ENCODE data around the gene LRGUK. TPM values are rescaled to one million over a fixed set of nuclear protein-coding genes. Genes with fewer than 3 reads are reported as not detected.

LRGUK gene
- total and polyA plus RNA-seq, 2 of the 8 experiments (the other 6 are each of a cell fraction or from before 2014, with no cell fraction given): 1.5 to 3.6 TPM

GRCh38 chr7:134078991-134079390 is 48.1 kb upstream of the LRGUK start:
- no peak for DNase-seq (ENCODE audit: low read depth in 1 of 2, low spot score in 2 of 2)
- POLR2A ChIA-PET (ENCODE audit: partially characterized antibody): no interaction called here
- no peak for TF ChIP-seq CHD2 (IDR thresholded peaks at IDR 0.05; ENCODE audit: low read length)
- TF ChIP-seq ASH2L (IDR thresholded peaks at IDR 0.05; ENCODE audit: low read length): no peak
- no peak for TF ChIP-seq SP2 (IDR thresholded peaks at IDR 0.05; ENCODE audit: low read length)
- no peak for TF ChIP-seq MAFK (IDR thresholded peaks at IDR 0.05; ENCODE audit: low read depth, low read length)
- TF ChIP-seq CEBPB (IDR thresholded peaks at IDR 0.05; ENCODE audit: low read depth, low read length): no peak
- TF ChIP-seq SAP30 (IDR thresholded peaks at IDR 0.05; ENCODE audit: insufficient read depth, insufficient replicate concordance, low read length): no peak
- TF ChIP-seq RXRA (IDR thresholded peaks at IDR 0.05; ENCODE audit: insufficient read depth, low read depth, low read length): no peak
- TF ChIP-seq CBX5 (IDR thresholded peaks at IDR 0.05; ENCODE audit: low read depth, low read length): no peak
- no peak for TF ChIP-seq EZH2 (IDR thresholded peaks at IDR 0.05; ENCODE audit: low read depth, low read length, severe bottlenecking)
- TF ChIP-seq SIX5 (IDR thresholded peaks at IDR 0.05; ENCODE audit: low read depth, low read length): no peak
- TF ChIP-seq, protein P1, sequence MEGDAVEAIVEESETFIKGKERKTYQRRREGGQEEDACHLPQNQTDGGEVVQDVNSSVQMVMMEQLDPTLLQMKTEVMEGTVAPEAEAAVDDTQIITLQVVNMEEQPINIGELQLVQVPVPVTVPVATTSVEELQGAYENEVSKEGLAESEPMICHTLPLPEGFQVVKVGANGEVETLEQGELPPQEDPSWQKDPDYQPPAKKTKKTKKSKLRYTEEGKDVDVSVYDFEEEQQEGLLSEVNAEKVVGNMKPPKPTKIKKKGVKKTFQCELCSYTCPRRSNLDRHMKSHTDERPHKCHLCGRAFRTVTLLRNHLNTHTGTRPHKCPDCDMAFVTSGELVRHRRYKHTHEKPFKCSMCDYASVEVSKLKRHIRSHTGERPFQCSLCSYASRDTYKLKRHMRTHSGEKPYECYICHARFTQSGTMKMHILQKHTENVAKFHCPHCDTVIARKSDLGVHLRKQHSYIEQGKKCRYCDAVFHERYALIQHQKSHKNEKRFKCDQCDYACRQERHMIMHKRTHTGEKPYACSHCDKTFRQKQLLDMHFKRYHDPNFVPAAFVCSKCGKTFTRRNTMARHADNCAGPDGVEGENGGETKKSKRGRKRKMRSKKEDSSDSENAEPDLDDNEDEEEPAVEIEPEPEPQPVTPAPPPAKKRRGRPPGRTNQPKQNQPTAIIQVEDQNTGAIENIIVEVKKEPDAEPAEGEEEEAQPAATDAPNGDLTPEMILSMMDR (IDR thresholded peaks at IDR 0.05; ENCODE audit: control extremely low read depth in 1 of 3, insufficient read depth in 1 of 3, low read depth in 1 of 3, low read length in 3 of 3): no peak
- no peak for TF ChIP-seq RFX5 (IDR thresholded peaks at IDR 0.05; ENCODE audit: borderline replicate concordance, low read depth, low read length)
- no peak for TF ChIP-seq SUZ12 (IDR thresholded peaks at IDR 0.05; ENCODE audit: low read length)

More at GRCh38 chr7:134078991-134079390, 48.1 kb upstream of the LRGUK start:
- no peak overlapping the region for H2BK5ac ChIP-seq (ENCODE audit: low read depth, low read length)
- H3K36me3 ChIP-seq (ENCODE audit: control insufficient read depth in 2 of 4, insufficient read depth in 4 of 4, low read length in 3 of 4): peaks cover 0 to 8% (median 0%) of the 10 kb centered on the region in 4 experiments; a peak in 1 of 8 replicates
- H4K20me1 ChIP-seq (replicated peaks in 1 of 2; ENCODE audit: control insufficient read depth in 1 of 2, insufficient read depth in 2 of 2, low read length in 2 of 2): no peaks in the 10 kb centered on the region
- H2AK5ac ChIP-seq (ENCODE audit: low read depth, low read length): no peak overlapping the region
- no peak overlapping the region for H4K91ac ChIP-seq (replicated peaks; ENCODE audit: insufficient read length, low read length)
- no peaks in the 10 kb centered on the region for H3K79me2 ChIP-seq (ENCODE audit: control insufficient read depth in 1 of 2, insufficient read depth in 2 of 2, low read length in 2 of 2)
- H3K23me2 ChIP-seq (ENCODE audit: low read depth, low read length): no peaks in the 10 kb centered on the region
- 84% methylated on average over 2 of the region's 2 CpGs; no CpG with 5 or more reads in 1 of the 2 experiments for whole genome bisulfite sequencing, 2 experiments (ENCODE audit: extremely low coverage in 1 of 2, insufficient coverage in 1 of 2, insufficient read length in 1 of 2, insufficient replicate concordance in 2 of 2, low coverage in 1 of 2, low lambda C conversion rate in 2 of 2, missing lambda C conversion rate in 1 of 2)
- H3K9ac ChIP-seq (replicated peaks in 1 of 4; ENCODE audit: extremely low read depth in 1 of 4, low read depth in 3 of 4, low read length in 3 of 4): no peak overlapping the region
- no peak overlapping the region for H2BK120ac ChIP-seq (replicated peaks; ENCODE audit: low read depth, low read length)
- H3K79me1 ChIP-seq (ENCODE audit: low read depth, low read length): no peaks in the 10 kb centered on the region
- FAIRE-seq: no peak
- H2AFZ ChIP-seq (ENCODE audit: low read length): no peak overlapping the region
- H2BK20ac ChIP-seq (ENCODE audit: low read length): no peak overlapping the region
- no peak overlapping the region for H3K4me2 ChIP-seq (ENCODE audit: insufficient read depth in 1 of 2, low read depth in 2 of 2, low read length in 2 of 2)
- no peak overlapping the region for H3K27ac ChIP-seq (ENCODE audit: low read depth, low read length)
- H3K56ac ChIP-seq (replicated peaks; ENCODE audit: insufficient read length, low read depth, low read length): no peak overlapping the region
- H4K8ac ChIP-seq (ENCODE audit: extremely low read depth, insufficient read depth, low read length): no peak overlapping the region
- H3K18ac ChIP-seq (ENCODE audit: extremely low read depth, low read length): no peak overlapping the region
- H3K27me3 ChIP-seq (replicated peaks in 1 of 4; ENCODE audit: control insufficient read depth in 3 of 4, extremely low read depth in 1 of 4, insufficient read depth in 3 of 4, low read length in 3 of 4): no peaks in the 10 kb centered on the region
- no peak overlapping the region for H2BK15ac ChIP-seq (ENCODE audit: low read length)
- no peak overlapping the region for H3K4me3 ChIP-seq (ENCODE audit: extremely low read depth in 1 of 4, insufficient read depth in 2 of 4, low read depth in 3 of 4, low read length in 4 of 4)
- no peaks in the 10 kb centered on the region for H3K4me1 ChIP-seq (replicated peaks in 1 of 4; ENCODE audit: control insufficient read depth in 3 of 4, insufficient read depth in 4 of 4, low read length in 3 of 4)
- peaks cover 0 to 3% of the 10 kb centered on the region in 2 experiments; a peak in 1 of 4 replicates for H3K9me3 ChIP-seq (ENCODE audit: insufficient read depth in 2 of 2, low read depth in 1 of 2, low read length in 1 of 2)
- H3K14ac ChIP-seq (ENCODE audit: insufficient read length): no peak overlapping the region
- H3K23ac ChIP-seq (ENCODE audit: insufficient read length): no peak overlapping the region
- no peak overlapping the region for H2BK12ac ChIP-seq (ENCODE audit: low read depth, low read length)
- no peak overlapping the region for H3K4ac ChIP-seq (replicated peaks; ENCODE audit: insufficient read length, low read depth, low read length)
- CTCF ChIA-PET (ENCODE audit: partially characterized antibody): interaction anchor here (1.5 kb wide), 1 partner anchor 17 kb away, joined by 4 read pairs; no protein-coding TSS in a partner anchor
- H4K5ac ChIP-seq (ENCODE audit: insufficient read length, low read depth, low read length): no peak overlapping the region
